Loucy (cell line): Measurements from ENCODE around the gene HMX2.

Source experiments
- EZH2phosphoT487 ChIP-seq: fragments of 200-600 bp; IDR thresholded peaks from 2 replicates; pipeline ENCODE4 v1.6.1; 2018; ENCODE audit warnings: antibody characterized with exemption, mild to moderate bottlenecking, moderate library complexity, borderline replicate concordance
- TF ChIP-seq, protein P1 (sequence below): fragments of 200-600 bp; sonication (generic); conservative IDR thresholded peaks from 2 replicates; pipeline ENCODE4 v1.5.1; 2014; ENCODE audit warnings: mild to moderate bottlenecking, antibody characterized with exemption, low read length

DNA sequence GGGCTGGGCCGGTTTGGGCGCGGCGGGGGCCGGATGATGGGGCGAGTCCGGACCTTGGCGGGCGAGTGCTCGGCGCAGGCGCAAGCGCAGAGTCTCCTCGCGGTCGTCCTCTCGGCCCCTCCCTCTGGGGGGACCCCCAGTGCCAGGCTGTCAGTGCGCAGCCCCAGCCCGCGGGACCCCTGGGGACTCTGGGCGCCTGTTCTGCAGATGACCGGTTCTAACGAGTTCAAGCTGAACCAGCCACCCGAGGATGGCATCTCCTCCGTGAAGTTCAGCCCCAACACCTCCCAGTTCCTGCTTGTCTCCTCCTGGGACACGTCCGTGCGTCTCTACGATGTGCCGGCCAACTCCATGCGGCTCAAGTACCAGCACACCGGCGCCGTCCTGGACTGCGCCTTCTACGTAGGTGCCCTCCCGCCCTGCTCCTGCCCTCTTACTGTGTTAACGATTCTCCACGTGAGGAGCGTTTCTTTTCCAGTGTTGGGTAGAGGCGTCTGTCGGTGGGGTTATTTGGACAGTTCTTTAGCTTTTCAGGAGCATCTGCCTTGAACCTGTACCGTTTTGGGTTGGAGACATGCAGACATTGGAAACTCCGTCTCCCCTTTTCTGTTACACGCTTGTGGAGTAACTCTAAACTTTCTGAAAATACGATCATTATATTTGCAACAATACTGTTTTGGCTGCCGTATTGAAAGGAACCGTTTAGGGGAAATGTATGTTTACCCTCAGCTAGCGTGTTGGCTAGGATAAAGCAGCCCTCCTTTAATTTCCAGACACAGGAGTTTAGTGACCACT lies 7.0 kb downstream of the HMX2 start:
- TF ChIP-seq, protein P1, sequence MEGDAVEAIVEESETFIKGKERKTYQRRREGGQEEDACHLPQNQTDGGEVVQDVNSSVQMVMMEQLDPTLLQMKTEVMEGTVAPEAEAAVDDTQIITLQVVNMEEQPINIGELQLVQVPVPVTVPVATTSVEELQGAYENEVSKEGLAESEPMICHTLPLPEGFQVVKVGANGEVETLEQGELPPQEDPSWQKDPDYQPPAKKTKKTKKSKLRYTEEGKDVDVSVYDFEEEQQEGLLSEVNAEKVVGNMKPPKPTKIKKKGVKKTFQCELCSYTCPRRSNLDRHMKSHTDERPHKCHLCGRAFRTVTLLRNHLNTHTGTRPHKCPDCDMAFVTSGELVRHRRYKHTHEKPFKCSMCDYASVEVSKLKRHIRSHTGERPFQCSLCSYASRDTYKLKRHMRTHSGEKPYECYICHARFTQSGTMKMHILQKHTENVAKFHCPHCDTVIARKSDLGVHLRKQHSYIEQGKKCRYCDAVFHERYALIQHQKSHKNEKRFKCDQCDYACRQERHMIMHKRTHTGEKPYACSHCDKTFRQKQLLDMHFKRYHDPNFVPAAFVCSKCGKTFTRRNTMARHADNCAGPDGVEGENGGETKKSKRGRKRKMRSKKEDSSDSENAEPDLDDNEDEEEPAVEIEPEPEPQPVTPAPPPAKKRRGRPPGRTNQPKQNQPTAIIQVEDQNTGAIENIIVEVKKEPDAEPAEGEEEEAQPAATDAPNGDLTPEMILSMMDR = no peak
- no peak for TF ChIP-seq EZH2phosphoT487
